ENCODE results near the gene INTS1.
"Not testable (repeated sequence)": the region's sequence is repeated elsewhere in the genome, so short reads cannot be mapped to it uniquely, and the experiment has no call there.

INTS1 gene

DNA sequence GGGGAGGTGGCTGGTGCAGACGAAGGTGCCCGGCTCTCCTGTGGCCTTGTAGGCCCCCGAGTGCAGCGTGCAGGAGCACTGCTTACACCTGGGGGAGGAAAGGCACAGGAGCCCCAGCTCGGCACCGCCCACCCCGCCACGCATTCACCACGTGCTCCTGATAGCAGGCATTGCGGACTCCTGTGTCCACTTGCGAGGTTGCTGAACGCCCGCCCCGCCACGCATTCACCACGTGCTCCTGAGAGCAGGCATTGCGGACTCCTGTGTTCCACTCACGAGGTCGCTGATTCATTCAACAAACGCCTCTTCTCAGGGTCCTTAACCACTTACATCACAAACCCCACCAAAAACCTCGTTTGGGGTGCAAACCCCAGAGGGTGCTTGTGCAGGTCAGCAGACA lies 58.8 kb downstream of the INTS1 start:
- TF ChIP-seq, protein P1, sequence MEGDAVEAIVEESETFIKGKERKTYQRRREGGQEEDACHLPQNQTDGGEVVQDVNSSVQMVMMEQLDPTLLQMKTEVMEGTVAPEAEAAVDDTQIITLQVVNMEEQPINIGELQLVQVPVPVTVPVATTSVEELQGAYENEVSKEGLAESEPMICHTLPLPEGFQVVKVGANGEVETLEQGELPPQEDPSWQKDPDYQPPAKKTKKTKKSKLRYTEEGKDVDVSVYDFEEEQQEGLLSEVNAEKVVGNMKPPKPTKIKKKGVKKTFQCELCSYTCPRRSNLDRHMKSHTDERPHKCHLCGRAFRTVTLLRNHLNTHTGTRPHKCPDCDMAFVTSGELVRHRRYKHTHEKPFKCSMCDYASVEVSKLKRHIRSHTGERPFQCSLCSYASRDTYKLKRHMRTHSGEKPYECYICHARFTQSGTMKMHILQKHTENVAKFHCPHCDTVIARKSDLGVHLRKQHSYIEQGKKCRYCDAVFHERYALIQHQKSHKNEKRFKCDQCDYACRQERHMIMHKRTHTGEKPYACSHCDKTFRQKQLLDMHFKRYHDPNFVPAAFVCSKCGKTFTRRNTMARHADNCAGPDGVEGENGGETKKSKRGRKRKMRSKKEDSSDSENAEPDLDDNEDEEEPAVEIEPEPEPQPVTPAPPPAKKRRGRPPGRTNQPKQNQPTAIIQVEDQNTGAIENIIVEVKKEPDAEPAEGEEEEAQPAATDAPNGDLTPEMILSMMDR (conservative IDR thresholded peaks at IDR 0.05; ENCODE audit: low read length), result no peak
- H3K4me3 ChIP-seq (ENCODE audit: low read length), result no peak overlapping the region
- no peak for DNase-seq (ENCODE audit: low read depth)

DNA sequence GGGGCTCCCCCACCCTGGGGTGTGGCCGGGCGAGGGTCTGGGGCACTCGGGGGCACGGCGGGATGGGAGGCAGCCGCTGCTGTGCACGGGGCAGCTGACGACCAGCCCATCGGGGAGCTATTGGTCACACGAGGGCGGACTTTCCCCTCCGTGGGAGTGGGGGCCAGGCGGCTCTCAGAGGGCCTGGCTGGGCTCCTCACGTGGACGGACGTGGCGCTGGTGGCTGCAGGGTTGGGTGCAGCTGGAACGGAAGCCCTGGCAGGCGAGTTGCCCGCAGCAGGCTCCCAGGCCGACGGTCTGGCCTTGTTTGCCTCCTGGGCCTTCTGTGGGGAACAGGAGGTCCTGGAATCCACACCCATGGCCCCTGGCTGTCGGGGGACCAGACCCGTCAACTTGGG lies 59.3 kb downstream of the INTS1 start:
- DNase-seq (ENCODE audit: low read depth), result no peak
- H3K4me3 ChIP-seq (ENCODE audit: low read length), result no peak overlapping the region
- TF ChIP-seq, protein P1 (conservative IDR thresholded peaks at IDR 0.05; ENCODE audit: low read length), result no peak

DNA sequence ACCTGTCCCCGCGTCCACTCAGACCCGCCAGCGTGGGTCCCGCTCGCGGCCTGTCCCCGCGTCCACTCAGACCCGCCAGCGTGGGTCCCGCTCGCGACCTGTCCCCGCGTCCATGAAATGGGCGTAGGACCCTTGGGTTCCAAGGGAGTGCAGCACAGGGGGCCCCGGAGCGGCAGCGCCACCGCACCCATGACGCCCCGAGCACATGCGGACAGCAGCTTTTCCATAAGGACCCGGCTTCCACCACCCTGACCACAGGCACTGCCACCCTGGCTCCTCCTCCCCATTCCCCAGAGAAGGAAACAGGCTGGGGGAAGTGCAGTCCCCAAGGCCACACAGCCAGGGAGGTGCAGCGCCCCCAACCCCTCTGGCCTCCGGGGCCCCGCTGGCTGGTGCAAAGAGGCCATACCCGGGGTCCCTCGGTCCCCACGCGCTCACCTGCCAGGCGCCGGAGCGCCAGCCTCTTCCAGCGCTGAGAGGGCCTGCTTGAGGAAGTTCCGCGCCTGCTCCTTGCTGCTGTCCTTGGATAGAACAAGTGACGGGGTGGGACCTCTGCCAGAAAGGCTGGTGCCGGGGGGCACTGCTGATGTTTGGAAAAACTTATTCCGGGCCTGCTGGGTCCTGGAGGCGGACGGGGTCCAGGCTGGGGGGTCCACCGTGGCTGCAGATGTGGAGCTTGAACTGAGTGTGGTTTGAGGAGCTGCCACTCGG lies 59.8 kb downstream of the INTS1 start:
- no peak for DNase-seq (ENCODE audit: low read depth)
- H3K4me3 ChIP-seq (ENCODE audit: low read length), result no peak overlapping the region
- TF ChIP-seq, protein P1 (conservative IDR thresholded peaks at IDR 0.05; ENCODE audit: low read length), result no peak

DNA sequence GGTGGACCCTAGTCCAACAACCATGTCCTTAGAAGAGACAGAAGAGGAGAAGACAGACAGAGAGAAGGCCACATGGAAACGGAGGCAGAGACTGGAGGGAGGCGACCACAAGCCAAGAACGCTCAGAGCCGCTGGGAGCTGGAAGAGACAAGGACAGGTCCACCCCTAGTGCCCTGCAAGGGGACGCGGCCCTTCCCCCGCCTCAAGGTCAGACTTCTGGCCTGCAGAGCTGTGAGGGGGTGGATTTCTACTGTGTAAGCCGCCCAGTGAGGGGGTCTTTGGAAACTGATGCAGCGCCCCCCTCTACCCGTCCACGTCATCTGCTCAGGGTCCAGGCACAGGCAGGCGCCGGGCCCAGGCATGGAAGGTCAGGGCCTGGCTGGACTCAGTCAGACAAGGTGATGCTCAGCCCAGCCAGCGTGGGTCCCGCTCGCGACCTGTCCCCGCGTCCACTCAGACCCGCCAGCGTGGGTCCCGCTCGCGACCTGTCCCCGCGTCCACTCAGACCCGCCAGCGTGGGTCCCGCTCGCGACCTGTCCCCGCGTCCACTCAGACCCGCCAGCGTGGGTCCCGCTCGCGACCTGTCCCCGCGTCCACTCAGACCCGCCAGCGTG lies 60.5 kb downstream of the INTS1 start:
- not testable (repeated sequence) for DNase-seq (ENCODE audit: low read depth); H3K4me3 ChIP-seq (ENCODE audit: low read length)

DNA sequence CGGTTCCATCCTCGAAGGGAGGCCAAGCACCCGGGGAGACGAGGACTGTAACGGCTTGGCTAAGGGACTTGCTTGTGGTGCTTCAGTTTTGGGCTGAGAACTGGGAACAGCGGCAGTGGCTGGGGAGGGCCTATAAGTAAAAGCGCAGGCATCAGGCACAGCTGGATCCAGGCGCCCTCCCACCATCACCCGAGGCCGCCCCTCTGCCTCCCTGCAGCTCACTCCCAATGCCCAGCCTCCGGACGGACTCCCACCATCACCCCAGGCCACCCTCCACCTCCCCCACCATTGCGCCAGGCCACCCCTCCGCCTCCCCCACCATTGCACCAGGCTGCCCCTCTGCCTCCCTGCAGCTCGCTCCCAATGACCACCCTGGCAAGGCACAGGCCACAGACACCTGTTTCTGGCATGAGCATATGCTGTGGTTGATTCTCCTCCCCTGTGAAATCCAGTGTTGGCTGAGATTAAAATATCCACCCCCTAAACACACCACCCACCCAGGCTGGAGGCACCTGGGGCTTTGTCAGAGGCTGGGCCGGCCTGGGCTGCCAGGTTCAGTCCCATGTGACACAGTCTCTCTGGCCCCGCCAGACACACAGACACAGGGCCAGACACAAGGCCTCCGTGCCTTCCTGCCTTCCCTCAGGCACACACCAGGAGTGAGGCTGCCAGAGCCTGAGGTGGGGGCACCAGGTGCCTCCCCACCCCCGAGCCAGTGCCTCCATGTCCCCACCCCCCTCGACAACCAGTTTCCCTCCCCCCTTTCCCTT lies 61.6 kb downstream of the INTS1 start:
- TF ChIP-seq, protein P1 (conservative IDR thresholded peaks at IDR 0.05; ENCODE audit: low read length), result no peak
- no peak for DNase-seq (ENCODE audit: low read depth)
- H3K4me3 ChIP-seq (ENCODE audit: low read length), result no peak overlapping the region

DNA sequence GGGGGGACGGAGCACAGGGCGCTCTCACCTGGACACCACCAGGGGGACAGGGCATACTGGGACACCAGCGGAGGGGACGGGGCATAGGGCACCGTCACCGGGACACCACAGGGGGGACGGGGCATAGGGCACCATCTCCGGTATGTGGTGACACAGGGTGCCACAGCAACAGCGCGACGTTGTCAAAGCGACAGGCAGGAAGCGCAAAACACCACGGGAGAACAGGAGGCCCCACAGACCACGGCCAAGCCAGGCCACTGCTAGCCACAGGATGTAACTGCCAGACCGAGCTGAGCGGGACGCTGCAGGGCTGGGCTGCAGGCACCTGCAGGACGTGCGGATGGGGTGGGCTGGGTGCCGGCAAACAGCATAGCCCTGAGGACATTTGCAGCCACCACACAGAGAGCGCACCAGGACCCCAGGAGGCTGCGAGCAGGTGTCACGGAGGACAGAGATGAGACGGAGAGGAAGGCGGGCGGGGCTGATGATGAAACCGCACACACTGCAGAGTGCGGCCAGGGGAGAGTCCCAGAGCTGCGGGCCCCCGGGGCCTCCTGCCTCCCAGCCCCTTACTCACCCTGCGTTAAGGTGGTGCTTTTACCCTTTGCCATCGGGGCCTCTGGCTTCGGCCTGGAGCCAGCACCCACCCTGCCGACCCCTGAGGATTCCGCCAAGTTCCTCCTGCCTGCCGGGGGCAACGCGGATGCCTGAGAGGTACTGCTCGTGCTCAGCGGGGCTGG lies 62.4 kb downstream of the INTS1 start:
- DNase-seq (ENCODE audit: low read depth), result no peak
- H3K4me3 ChIP-seq (ENCODE audit: low read length), result no peak overlapping the region
- TF ChIP-seq, protein P1 (conservative IDR thresholded peaks at IDR 0.05; ENCODE audit: low read length), result no peak

DNA sequence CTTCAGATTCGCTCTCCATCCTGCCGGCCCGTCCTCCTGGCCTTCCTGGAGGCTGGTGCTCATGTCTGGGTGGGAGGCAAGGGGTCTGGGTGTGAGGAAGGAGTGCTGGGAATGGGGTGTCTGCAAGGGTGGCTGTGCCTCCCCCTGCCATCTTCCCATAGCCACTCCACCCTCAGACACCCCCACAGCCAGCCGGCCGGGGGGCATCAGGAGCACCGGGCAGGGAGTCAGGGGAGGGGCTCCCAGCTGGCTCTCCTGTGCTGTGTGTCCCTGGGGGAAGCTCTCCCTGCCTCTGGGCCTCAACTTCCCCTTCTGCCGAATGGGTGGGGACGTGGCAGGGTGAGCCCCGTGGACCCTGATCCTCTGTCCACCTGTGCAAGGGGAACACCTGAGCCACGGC lies 63.6 kb downstream of the INTS1 start:
- no peak for DNase-seq (ENCODE audit: low read depth)
- TF ChIP-seq, protein P1 (conservative IDR thresholded peaks at IDR 0.05; ENCODE audit: low read length), result no peak
- H3K4me3 ChIP-seq (ENCODE audit: low read length), result no peak overlapping the region

Measured in AG10803 (cell line).